HG03342 (cell line): ENCODE data around the gene NOX1.
"Not testable (repeated sequence)": the region's sequence is repeated elsewhere in the genome, so short reads cannot be mapped to it uniquely, and the experiment has no call there.

Source experiments
- ATAC-seq: cut with Tn5 transposase; IDR thresholded peaks from one replicate; pipeline ENCODE4 v1.9.1; 2021; ENCODE audit warnings: mild to moderate bottlenecking, moderate library complexity; ENCODE audit not compliant: unreplicated experiment

NOX1 gene

GRCh38 chrX:100819837-100820666 is 54.1 kb downstream of the NOX1 start, which contains the start of gene CSTF2:
CSTF2 (plus strand) TSS chrX:100820391; CDS start chrX:100820417, 26 bp downstream.
- peak; percentile 98 for ATAC-seq

DNA sequence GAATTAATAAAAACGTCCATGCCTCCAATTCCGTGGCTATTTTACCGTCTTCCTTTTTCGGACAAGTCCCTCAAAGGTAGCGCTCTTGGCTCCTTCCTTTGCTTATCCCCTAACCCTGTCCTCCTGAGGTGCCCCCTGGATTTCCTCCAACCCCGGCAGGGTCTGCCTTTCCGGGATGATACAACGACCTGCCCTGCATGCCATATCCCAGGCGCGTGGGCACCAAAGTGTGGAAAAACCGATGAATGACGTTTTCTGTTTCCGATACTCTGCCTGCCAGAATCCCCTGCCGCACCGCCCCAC is 54.7 kb downstream of the NOX1 start:
- ATAC-seq = no peak

- ATAC-seq = no peak
Measured at GRCh38 chrX:100817340-100817739, 56.8 kb downstream of the NOX1 start.

DNA sequence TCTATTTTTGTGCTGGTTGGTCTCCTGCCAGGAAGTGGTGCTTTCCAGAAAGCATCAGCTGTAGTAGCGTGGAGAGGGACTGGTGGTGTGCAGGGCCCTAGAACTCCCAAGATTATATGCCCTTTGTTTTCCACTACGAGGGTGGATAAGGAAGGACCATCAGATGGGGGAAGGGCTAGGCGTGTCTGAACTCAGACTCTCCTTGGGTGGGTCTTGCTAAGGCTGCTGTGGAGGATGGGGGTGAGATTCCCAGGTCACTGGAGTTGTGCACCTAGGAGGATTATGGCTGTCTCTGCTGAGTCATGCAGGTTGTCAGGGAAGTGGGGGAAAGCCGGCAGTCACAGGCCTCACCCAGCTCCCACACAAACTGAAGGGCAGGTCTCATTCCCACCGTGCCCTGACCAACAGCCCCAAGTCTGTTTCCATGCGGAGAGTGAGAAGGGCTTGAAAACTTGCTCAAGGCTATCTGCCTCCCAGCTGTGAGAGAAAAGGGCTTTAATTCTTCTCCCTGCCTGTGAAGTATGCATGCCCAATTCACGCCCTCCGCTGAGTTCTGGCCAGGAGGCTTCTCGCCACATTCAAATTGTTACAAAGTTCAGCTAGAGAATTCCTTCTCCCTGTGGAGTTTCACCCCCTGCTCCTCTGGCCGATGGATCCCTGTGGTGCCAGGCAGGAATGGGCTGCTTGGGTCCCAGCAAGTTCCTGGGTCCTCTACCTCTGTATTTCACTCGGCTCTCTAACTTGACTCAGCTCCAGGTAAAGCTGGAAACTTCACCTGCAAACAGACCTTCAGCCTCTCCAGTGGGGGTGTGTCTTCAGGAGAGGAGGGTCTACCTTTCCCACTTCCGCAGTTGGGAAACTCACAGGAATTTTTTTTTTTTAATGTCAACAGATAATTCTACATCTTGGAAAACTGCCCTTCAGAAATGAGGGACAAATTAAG is 61.7 kb downstream of the NOX1 start:
- no peak for ATAC-seq

DNA sequence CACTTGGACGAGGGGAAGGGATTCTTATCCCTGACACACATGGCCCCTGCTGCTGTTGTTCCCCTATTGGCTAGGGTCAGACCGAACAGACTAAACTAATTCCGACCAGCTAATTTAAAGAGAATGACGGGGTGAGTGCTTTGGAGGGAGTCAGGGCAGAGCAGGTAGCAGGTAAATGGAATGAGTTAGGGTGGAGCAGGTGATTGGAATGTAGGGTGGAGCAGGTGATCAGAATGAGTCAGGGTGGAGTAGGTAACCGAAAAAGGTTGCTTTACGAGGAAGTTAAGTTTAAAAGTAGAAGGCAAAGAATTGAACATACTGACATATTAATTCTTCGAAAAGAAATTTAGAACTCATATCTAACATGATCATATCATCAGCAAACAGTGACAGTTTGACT is 65.9 kb downstream of the NOX1 start:
- not testable (repeated sequence) for ATAC-seq

- ATAC-seq = no peak
Measured at GRCh38 chrX:100804780-100805179, 69.4 kb downstream of the NOX1 start.

GRCh38 chrX:100802843-100803242 is 71.3 kb downstream of the NOX1 start:
- no peak for ATAC-seq

DNA sequence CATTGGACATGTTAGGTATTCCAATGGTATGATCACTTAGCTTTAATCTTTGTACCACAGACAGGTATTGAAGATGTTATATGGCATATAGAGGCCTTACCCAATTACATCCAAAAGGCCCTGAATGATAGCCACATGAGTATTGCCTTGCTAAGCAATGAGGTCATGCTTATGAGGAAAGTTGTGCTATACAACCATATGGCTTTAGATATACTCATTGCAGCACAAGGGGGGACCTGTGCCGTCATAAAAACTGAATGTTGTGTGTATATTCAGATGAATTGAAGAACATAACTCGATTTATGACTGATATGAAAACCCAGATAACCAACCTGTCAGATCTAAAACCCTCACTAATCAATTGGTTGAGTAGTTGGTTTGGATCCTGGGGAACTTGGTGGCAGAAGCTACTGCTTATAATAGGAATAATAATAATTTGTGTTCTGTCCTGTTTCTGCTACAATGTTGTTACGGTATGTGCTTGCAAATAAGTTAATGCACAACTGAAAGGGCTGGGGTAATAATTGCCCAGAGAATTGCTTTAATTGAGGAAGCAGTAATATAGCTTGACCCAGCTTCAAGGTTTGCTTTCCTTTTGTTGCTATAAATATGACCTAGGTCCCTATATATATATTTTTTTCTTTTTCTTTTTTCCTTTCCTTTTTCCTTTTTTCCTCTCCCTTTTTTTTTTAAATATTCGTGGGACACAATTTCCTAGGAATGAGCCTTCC is 75.5 kb downstream of the NOX1 start:
- ATAC-seq = no peak

DNA sequence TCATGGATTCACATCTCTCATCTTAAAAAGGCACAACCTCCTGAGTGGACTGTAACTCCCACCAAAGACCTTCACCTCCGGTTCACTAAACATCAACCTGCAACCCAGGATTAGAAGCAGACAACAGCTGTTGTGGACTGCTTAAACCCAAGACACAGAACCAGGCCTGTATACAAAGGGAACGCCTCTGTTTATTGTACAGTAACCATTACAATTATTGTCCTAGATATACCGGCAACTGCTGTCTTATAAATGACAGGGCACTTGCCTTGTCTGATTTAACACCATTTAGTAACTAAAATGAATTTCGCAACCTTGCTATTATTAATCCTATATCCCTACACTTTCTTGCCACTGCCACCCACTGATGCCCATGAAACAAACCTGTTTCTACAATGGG is 76.8 kb downstream of the NOX1 start:
- no peak for ATAC-seq

- ATAC-seq = not testable (repeated sequence)
Measured at GRCh38 chrX:100796371-100796770, 77.8 kb downstream of the NOX1 start.
